ENCODE results near the gene SLC9A1.

DNA sequence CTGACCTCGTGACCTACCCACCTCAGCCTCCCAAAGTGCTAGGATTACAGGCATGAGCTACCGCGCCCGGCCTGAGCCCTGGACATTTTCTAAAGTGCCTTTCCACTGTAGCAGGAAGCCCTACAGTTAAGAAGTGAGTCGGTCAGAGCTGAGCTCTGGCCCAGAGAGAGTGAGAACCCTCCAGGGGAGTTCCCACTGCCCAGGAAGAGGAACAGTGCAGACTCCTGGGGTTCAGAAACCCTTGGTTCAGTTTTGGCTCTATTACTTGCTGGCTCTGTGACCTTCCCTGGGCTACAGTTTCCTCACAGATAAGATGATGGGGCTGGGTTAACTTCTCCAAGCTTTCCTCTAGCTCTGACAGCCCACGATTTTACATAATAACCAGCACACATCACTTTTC is 20.9 kb downstream of the SLC9A1 start:
- TF ChIP-seq, protein P1, sequence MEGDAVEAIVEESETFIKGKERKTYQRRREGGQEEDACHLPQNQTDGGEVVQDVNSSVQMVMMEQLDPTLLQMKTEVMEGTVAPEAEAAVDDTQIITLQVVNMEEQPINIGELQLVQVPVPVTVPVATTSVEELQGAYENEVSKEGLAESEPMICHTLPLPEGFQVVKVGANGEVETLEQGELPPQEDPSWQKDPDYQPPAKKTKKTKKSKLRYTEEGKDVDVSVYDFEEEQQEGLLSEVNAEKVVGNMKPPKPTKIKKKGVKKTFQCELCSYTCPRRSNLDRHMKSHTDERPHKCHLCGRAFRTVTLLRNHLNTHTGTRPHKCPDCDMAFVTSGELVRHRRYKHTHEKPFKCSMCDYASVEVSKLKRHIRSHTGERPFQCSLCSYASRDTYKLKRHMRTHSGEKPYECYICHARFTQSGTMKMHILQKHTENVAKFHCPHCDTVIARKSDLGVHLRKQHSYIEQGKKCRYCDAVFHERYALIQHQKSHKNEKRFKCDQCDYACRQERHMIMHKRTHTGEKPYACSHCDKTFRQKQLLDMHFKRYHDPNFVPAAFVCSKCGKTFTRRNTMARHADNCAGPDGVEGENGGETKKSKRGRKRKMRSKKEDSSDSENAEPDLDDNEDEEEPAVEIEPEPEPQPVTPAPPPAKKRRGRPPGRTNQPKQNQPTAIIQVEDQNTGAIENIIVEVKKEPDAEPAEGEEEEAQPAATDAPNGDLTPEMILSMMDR (conservative IDR thresholded peaks at IDR 0.05; ENCODE audit: low read depth, low read length) = no peak
- TF ChIP-seq EZH2 (IDR thresholded peaks at IDR 0.05; ENCODE audit: low read length, unreplicated experiment) = no peak

All from PC-3 (cell line).